ENCODE measurements around the gene TUBA8. TPM values are rescaled to one million over a fixed set of nuclear protein-coding genes. Genes with fewer than 3 reads are reported as not detected.

Gene TUBA8
- total RNA-seq, 1 donor from 2014 or later, result 1.8 TPM

GRCh38 chr22:18081416-18081815, 29.2 kb upstream of the TUBA8 start:
- peaks cover 67% of the 10 kb centered on the region for H3K36me3 Mint-ChIP-seq (ENCODE audit: low read depth)
- intact Hi-C loops (cut with micrococcal nuclease), result no loop called here
- H3K4me1 Mint-ChIP-seq (ENCODE audit: low read depth), result peaks cover 38% of the 10 kb centered on the region
- DNase-seq (ENCODE audit: low spot score), result no peak
- no peak overlapping the region for H3K27ac Mint-ChIP-seq
- no peak overlapping the region for H3K4me3 Mint-ChIP-seq (ENCODE audit: low read depth)
- no peaks in the 10 kb centered on the region for H3K27me3 Mint-ChIP-seq (ENCODE audit: low read depth)
- H3K9me3 Mint-ChIP-seq, result peaks cover 3% of the 10 kb centered on the region

- Mint-ChIP-seq H3K4me3 (ENCODE audit: low read depth) (no peak overlapping the region), H3K27ac (no peak overlapping the region)
- no peak for DNase-seq (ENCODE audit: low spot score)
These were observed 28.1 kb upstream of the TUBA8 start for GRCh38 chr22:18082467-18082866.

GRCh38 chr22:18083406-18083805, 27.2 kb upstream of the TUBA8 start:
- H3K27me3 Mint-ChIP-seq (ENCODE audit: low read depth), result no peaks in the 10 kb centered on the region
- H3K27ac Mint-ChIP-seq, result no peak overlapping the region
- peaks cover 83% of the 10 kb centered on the region for H3K36me3 Mint-ChIP-seq (ENCODE audit: low read depth)
- H3K9me3 Mint-ChIP-seq, result peaks cover 3% of the 10 kb centered on the region
- H3K4me1 Mint-ChIP-seq (ENCODE audit: low read depth), result peaks cover 28% of the 10 kb centered on the region
- H3K4me3 Mint-ChIP-seq (ENCODE audit: low read depth), result no peak overlapping the region
- intact Hi-C loops (cut with micrococcal nuclease), result no loop called here
- no peak for DNase-seq (ENCODE audit: low spot score)

More at GRCh38 chr22:18082467-18082866, 28.1 kb upstream of the TUBA8 start:
- Mint-ChIP-seq H3K9me3 (peaks cover 3% of the 10 kb centered on the region), H3K27me3 (ENCODE audit: low read depth) (no peaks in the 10 kb centered on the region), H3K4me1 (ENCODE audit: low read depth) (peaks cover 31% of the 10 kb centered on the region), H3K36me3 (ENCODE audit: low read depth) (peaks cover 75% of the 10 kb centered on the region)
- intact Hi-C loops (cut with micrococcal nuclease), result no loop called here

GRCh38 chr22:18085188-18085587, 25.4 kb upstream of the TUBA8 start:
- Mint-ChIP-seq H3K4me3 (ENCODE audit: low read depth) (no peak overlapping the region), H3K27me3 (ENCODE audit: low read depth) (no peaks in the 10 kb centered on the region), H3K9me3 (peaks cover 3% of the 10 kb centered on the region), H3K4me1 (ENCODE audit: low read depth) (peaks cover 19% of the 10 kb centered on the region), H3K36me3 (ENCODE audit: low read depth) (peaks cover 83% of the 10 kb centered on the region), H3K27ac (no peak overlapping the region)
- intact Hi-C loops (cut with micrococcal nuclease), result no loop called here
- no peak for DNase-seq (ENCODE audit: low spot score)

GRCh38 chr22:18087350-18087855, 23.2 kb upstream of the TUBA8 start:
- Mint-ChIP-seq H3K4me1 (ENCODE audit: low read depth) (peaks cover 13% of the 10 kb centered on the region), H3K36me3 (ENCODE audit: low read depth) (peaks cover 80% of the 10 kb centered on the region), H3K27ac (no peak overlapping the region), H3K27me3 (ENCODE audit: low read depth) (no peaks in the 10 kb centered on the region), H3K9me3 (no peaks in the 10 kb centered on the region), H3K4me3 (ENCODE audit: low read depth) (no peak overlapping the region)
- intact Hi-C loops (cut with micrococcal nuclease), result no loop called here
- no peak for DNase-seq (ENCODE audit: low spot score)

GRCh38 chr22:18088825-18089568, 21.6 kb upstream of the TUBA8 start:
- Mint-ChIP-seq H3K4me1 (ENCODE audit: low read depth) (peaks cover 8% of the 10 kb centered on the region), H3K27me3 (ENCODE audit: low read depth) (no peaks in the 10 kb centered on the region), H3K9me3 (no peaks in the 10 kb centered on the region), H3K4me3 (ENCODE audit: low read depth) (no peak overlapping the region), H3K27ac (no peak overlapping the region), H3K36me3 (ENCODE audit: low read depth) (peaks cover 75% of the 10 kb centered on the region)
- intact Hi-C loops (cut with micrococcal nuclease), result no loop called here
- DNase-seq (ENCODE audit: low spot score), result no peak

- H3K27ac Mint-ChIP-seq, result no peak overlapping the region
- no peaks in the 10 kb centered on the region for H3K27me3 Mint-ChIP-seq (ENCODE audit: low read depth)
- no peak overlapping the region for H3K4me3 Mint-ChIP-seq (ENCODE audit: low read depth)
- H3K4me1 Mint-ChIP-seq (ENCODE audit: low read depth), result peaks cover 8% of the 10 kb centered on the region
- DNase-seq (ENCODE audit: low spot score), result no peak
- intact Hi-C loops (cut with micrococcal nuclease), result no loop called here
- H3K36me3 Mint-ChIP-seq (ENCODE audit: low read depth), result peaks cover 77% of the 10 kb centered on the region
- no peaks in the 10 kb centered on the region for H3K9me3 Mint-ChIP-seq
These were observed 20.3 kb upstream of the TUBA8 start for GRCh38 chr22:18090286-18090685.

- intact Hi-C loops (cut with micrococcal nuclease), result no loop called here
- H3K4me3 Mint-ChIP-seq (ENCODE audit: low read depth), result no peak overlapping the region
- peaks cover 76% of the 10 kb centered on the region for H3K36me3 Mint-ChIP-seq (ENCODE audit: low read depth)
- no peak for DNase-seq (ENCODE audit: low spot score)
- H3K9me3 Mint-ChIP-seq, result no peaks in the 10 kb centered on the region
- no peak overlapping the region for H3K27ac Mint-ChIP-seq
- H3K4me1 Mint-ChIP-seq (ENCODE audit: low read depth), result peaks cover 14% of the 10 kb centered on the region
- no peaks in the 10 kb centered on the region for H3K27me3 Mint-ChIP-seq (ENCODE audit: low read depth)
These were observed 19.1 kb upstream of the TUBA8 start for GRCh38 chr22:18091478-18091877.

- H3K4me3 Mint-ChIP-seq (ENCODE audit: low read depth), result no peak overlapping the region
- no peaks in the 10 kb centered on the region for H3K9me3 Mint-ChIP-seq
- peaks cover 14% of the 10 kb centered on the region for H3K4me1 Mint-ChIP-seq (ENCODE audit: low read depth)
- H3K36me3 Mint-ChIP-seq (ENCODE audit: low read depth), result peaks cover 77% of the 10 kb centered on the region
- no peaks in the 10 kb centered on the region for H3K27me3 Mint-ChIP-seq (ENCODE audit: low read depth)
- DNase-seq (ENCODE audit: low spot score), result no peak
- peak overlapping the region; percentile 62 for H3K27ac Mint-ChIP-seq
- intact Hi-C loops (cut with micrococcal nuclease), result no loop called here
These were observed 18.6 kb upstream of the TUBA8 start for GRCh38 chr22:18091916-18092526.

- no peak for DNase-seq (ENCODE audit: low spot score)
- Mint-ChIP-seq H3K4me1 (ENCODE audit: low read depth) (peaks cover 14% of the 10 kb centered on the region), H3K9me3 (no peaks in the 10 kb centered on the region), H3K36me3 (ENCODE audit: low read depth) (peaks cover 62% of the 10 kb centered on the region), H3K4me3 (ENCODE audit: low read depth) (no peak overlapping the region), H3K27ac (no peak overlapping the region), H3K27me3 (ENCODE audit: low read depth) (no peaks in the 10 kb centered on the region)
- intact Hi-C loops (cut with micrococcal nuclease), result no loop called here
These were observed 16.9 kb upstream of the TUBA8 start for GRCh38 chr22:18093661-18094060.

- intact Hi-C loops (cut with micrococcal nuclease), result loop anchor here (5.0 kb wide), 1 partner anchor 62 kb away; no protein-coding TSS in a partner anchor
- Mint-ChIP-seq H3K9me3 (no peaks in the 10 kb centered on the region), H3K27me3 (ENCODE audit: low read depth) (no peaks in the 10 kb centered on the region), H3K36me3 (ENCODE audit: low read depth) (peaks cover 51% of the 10 kb centered on the region), H3K4me1 (ENCODE audit: low read depth) (peaks cover 12% of the 10 kb centered on the region), H3K4me3 (ENCODE audit: low read depth) (no peak overlapping the region), H3K27ac (no peak overlapping the region)
- DNase-seq (ENCODE audit: low spot score), result no peak
These were observed 15.4 kb upstream of the TUBA8 start for GRCh38 chr22:18095101-18095805.

GRCh38 chr22:18096823-18097222, 13.8 kb upstream of the TUBA8 start:
- H3K4me1 Mint-ChIP-seq (ENCODE audit: low read depth), result peaks cover 12% of the 10 kb centered on the region
- DNase-seq (ENCODE audit: low spot score), result no peak
- peak overlapping the region; percentile 43 for H3K27ac Mint-ChIP-seq
- intact Hi-C loops (cut with micrococcal nuclease), result loop anchor here (5.0 kb wide), 1 partner anchor 60 kb away; no protein-coding TSS in a partner anchor
- H3K36me3 Mint-ChIP-seq (ENCODE audit: low read depth), result peaks cover 45% of the 10 kb centered on the region
- no peaks in the 10 kb centered on the region for H3K9me3 Mint-ChIP-seq
- H3K4me3 Mint-ChIP-seq (ENCODE audit: low read depth), result no peak overlapping the region
- no peaks in the 10 kb centered on the region for H3K27me3 Mint-ChIP-seq (ENCODE audit: low read depth)

GRCh38 chr22:18100781-18101180, 9.8 kb upstream of the TUBA8 start:
- peaks cover 19% of the 10 kb centered on the region for H3K4me1 Mint-ChIP-seq (ENCODE audit: low read depth)
- peaks cover 41% of the 10 kb centered on the region for H3K36me3 Mint-ChIP-seq (ENCODE audit: low read depth)
- H3K27me3 Mint-ChIP-seq (ENCODE audit: low read depth), result no peaks in the 10 kb centered on the region
- peaks cover 19% of the 10 kb centered on the region for H3K9me3 Mint-ChIP-seq
- no peak overlapping the region for H3K27ac Mint-ChIP-seq
- DNase-seq (ENCODE audit: low spot score), result no peak
- no peak overlapping the region for H3K4me3 Mint-ChIP-seq (ENCODE audit: low read depth)
- intact Hi-C loops (cut with micrococcal nuclease), result no loop called here
